WTC11 (cell line): Measurements from ENCODE around the gene CTNND2. TPM values are rescaled to one million over a fixed set of nuclear protein-coding genes. Genes with fewer than 3 reads are reported as not detected.

Source experiments
- ATAC-seq: fragments of 200-7000 bp; cut with Tn5 transposase; 2 replicates; pipeline ENCODE4 v1.10.0; 2021; ENCODE audit warnings: mild to moderate bottlenecking, moderate library complexity
- CTCF ChIA-PET: fragments of 300-600 bp; sonication (Branson Sonifier 250); formaldehyde crosslinking; loops from one replicate; lab custom pipeline; 2021; ENCODE audit warnings: antibody characterized with exemption; lab: Charles Lee
- POLR2A ChIA-PET: fragments of 350-600 bp; sonication (Branson Sonifier 250); formaldehyde crosslinking; loops from one replicate; lab custom pipeline; 2021; ENCODE audit warnings: antibody characterized with exemption; lab: Charles Lee
- DNase-seq: peaks from one replicate; pipeline ENCODE4 v3.0.0; 2021; ENCODE audit warnings: low spot score
- H3K27ac Mint-ChIP-seq: 2 replicates; pipeline ENCODE4 v1.8.0; 2021; ENCODE audit warnings: mixed read lengths
- H3K27me3 Mint-ChIP-seq: 2 replicates; pipeline ENCODE4 v1.8.0; 2021; ENCODE audit warnings: low read depth, mild to moderate bottlenecking, moderate library complexity, mixed read lengths
- H3K36me3 Mint-ChIP-seq: 2 replicates; pipeline ENCODE4 v1.8.0; 2021; ENCODE audit warnings: mixed read lengths
- H3K4me1 Mint-ChIP-seq: 2 replicates; pipeline ENCODE4 v1.8.0; 2022; ENCODE audit warnings: mixed read lengths
- H3K4me3 Mint-ChIP-seq: 2 replicates; pipeline ENCODE4 v1.8.0; 2021; ENCODE audit warnings: mild to moderate bottlenecking, moderate library complexity, mixed read lengths
- H3K9me3 Mint-ChIP-seq: 2 replicates; pipeline ENCODE4 v1.8.0; 2021; ENCODE audit warnings: mixed read lengths
- CREB1 ChIP-seq: sonication (generic); formaldehyde crosslinking; IDR thresholded peaks from 2 replicates; pipeline ENCODE4 v1.8.0; 2023; ENCODE audit warnings: mild to moderate bottlenecking, missing genetic modification reagents
- CTCF ChIP-seq: fragments of 200-600 bp; IDR thresholded peaks from 2 replicates; pipeline ENCODE4 v1.8.0; 2022; ENCODE audit warnings: antibody characterized with exemption
- FOXP1 ChIP-seq: sonication (generic); formaldehyde crosslinking; IDR thresholded peaks from 2 replicates; pipeline ENCODE4 v1.8.0; 2022; ENCODE audit warnings: missing genetic modification reagents, mild to moderate bottlenecking, moderate library complexity, borderline replicate concordance
- IRF2 ChIP-seq: sonication (generic); formaldehyde crosslinking; IDR thresholded peaks from 2 replicates; pipeline ENCODE4 v1.8.0; 2022; ENCODE audit warnings: low read depth, missing genetic modification reagents, borderline replicate concordance
- JAZF1 ChIP-seq: fragments of 250-450 bp; sonication (Bioruptor Pico); IDR thresholded peaks from 2 replicates; pipeline ENCODE4 v1.9.0; 2021; ENCODE audit warnings: moderate library complexity, mild to moderate bottlenecking, inconsistent platforms
- MLX ChIP-seq: sonication (generic); formaldehyde crosslinking; IDR thresholded peaks from 2 replicates; pipeline ENCODE4 v1.8.1; 2023; ENCODE audit warnings: mild to moderate bottlenecking, missing genetic modification reagents, moderate library complexity
- NFE2L1 ChIP-seq: sonication (generic); formaldehyde crosslinking; IDR thresholded peaks from 2 replicates; pipeline ENCODE4 v1.8.1; 2023; ENCODE audit warnings: missing genetic modification reagents
- NFYB ChIP-seq: sonication (generic); formaldehyde crosslinking; conservative IDR thresholded peaks from 2 replicates; pipeline ENCODE4 v1.8.0; 2022; ENCODE audit warnings: low read depth, missing genetic modification reagents
- NR1H2 ChIP-seq: sonication (generic); formaldehyde crosslinking; IDR thresholded peaks from 2 replicates; pipeline ENCODE4 v1.9.0; 2021; ENCODE audit warnings: mild to moderate bottlenecking, moderate library complexity, missing genetic modification reagents
- SMAD4 ChIP-seq: sonication (generic); formaldehyde crosslinking; IDR thresholded peaks from 2 replicates; pipeline ENCODE4 v1.8.0; 2022; ENCODE audit warnings: mild to moderate bottlenecking, missing genetic modification reagents
- TCF7 ChIP-seq: sonication (generic); formaldehyde crosslinking; IDR thresholded peaks from 2 replicates; pipeline ENCODE4 v1.8.0; 2022; ENCODE audit warnings: mild to moderate bottlenecking, low read depth, missing genetic modification reagents, moderate library complexity
- TEAD1 ChIP-seq: sonication (generic); formaldehyde crosslinking; IDR thresholded peaks from 2 replicates; pipeline ENCODE4 v1.8.0; 2022; ENCODE audit warnings: mild to moderate bottlenecking, missing genetic modification reagents
- ZNF232 ChIP-seq: sonication (generic); formaldehyde crosslinking; IDR thresholded peaks from 2 replicates; pipeline ENCODE4 v1.8.0; 2022; ENCODE audit warnings: mild to moderate bottlenecking, missing genetic modification reagents
- ZNF416 ChIP-seq: fragments of 250-450 bp; sonication (Bioruptor Pico); IDR thresholded peaks from 2 replicates; pipeline ENCODE4 v1.9.0; 2021; ENCODE audit warnings: mild to moderate bottlenecking, inconsistent platforms
- ZNF671 ChIP-seq: fragments of 250-450 bp; sonication (Bioruptor Pico); IDR thresholded peaks from 2 replicates; pipeline ENCODE4 v1.8.0; 2021; ENCODE audit warnings: mild to moderate bottlenecking
- total RNA-seq: library from RNA; stranded (reverse); gene quantifications from 3 replicates; pipeline ENCODE4 v1.2.3, GENCODE V29; 2021
- TF ChIP-seq, protein P1 (sequence below): sonication (generic); formaldehyde crosslinking; IDR thresholded peaks from 2 replicates; pipeline ENCODE4 v1.8.1; 2022; ENCODE audit warnings: missing genetic modification reagents, borderline replicate concordance
- TF ChIP-seq, protein P2 (sequence below): sonication (generic); formaldehyde crosslinking; conservative IDR thresholded peaks from 2 replicates; pipeline ENCODE4 v1.8.1; 2022; ENCODE audit warnings: mild to moderate bottlenecking, missing genetic modification reagents
- TF ChIP-seq, protein P3 (sequence below): sonication (generic); formaldehyde crosslinking; IDR thresholded peaks from 2 replicates; pipeline ENCODE4 v1.8.0; 2022; ENCODE audit warnings: mild to moderate bottlenecking, missing genetic modification reagents

CTNND2 gene
- total RNA-seq, 1 experiment from 2014 or later = 11.9 TPM

GRCh38 chr5:11082404-11082945 lies 821.8 kb downstream of the CTNND2 start (continued):
- no peak for TF ChIP-seq NR1H2 (CRISPR knock-in tag)
- no peak for TF ChIP-seq JAZF1 (CRISPR knock-in tag)

DNA sequence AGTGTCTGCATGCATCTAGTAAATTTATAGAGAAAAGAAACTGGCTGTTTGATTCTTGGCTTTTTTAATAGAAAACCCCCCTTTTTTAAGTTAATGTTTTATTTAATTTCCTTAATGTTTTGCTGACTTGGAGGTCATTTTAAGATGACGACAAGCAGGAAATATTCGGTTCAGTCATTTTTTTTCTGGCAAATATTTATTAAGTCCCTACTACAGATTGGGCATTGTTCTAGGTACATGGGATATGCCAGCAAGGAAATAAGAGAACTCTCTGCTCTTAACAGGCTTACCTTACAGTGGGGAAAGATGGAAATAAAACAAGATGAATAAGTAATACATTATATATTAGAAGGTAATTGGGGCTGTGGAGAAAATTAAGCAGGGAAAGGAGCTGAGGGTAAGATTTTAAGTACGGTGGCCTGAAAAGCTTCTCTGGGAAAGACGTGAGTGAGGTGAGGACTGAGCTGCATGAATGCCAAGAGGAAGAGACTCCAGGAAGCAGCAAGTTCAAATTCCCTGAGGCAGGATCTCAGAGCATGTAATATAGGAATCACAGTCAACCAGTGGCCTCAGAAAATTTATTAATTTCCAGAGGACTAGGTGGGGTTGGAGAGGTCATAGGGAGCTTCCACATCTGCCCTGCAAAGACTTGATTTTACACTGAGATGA lies 827.2 kb downstream of the CTNND2 start:
- POLR2A ChIA-PET = no interaction called here
- no peak overlapping the region for H3K4me3 Mint-ChIP-seq
- ATAC-seq (no peak), DNase-seq (no peak)
- CTCF ChIA-PET = no interaction called here
- H3K9me3 Mint-ChIP-seq = no peaks in the 10 kb centered on the region
- no peaks in the 10 kb centered on the region for H3K4me1 Mint-ChIP-seq
- TF ChIP-seq TCF7 = no peak
- TF ChIP-seq IRF2 = no peak
- TF ChIP-seq, protein P1, sequence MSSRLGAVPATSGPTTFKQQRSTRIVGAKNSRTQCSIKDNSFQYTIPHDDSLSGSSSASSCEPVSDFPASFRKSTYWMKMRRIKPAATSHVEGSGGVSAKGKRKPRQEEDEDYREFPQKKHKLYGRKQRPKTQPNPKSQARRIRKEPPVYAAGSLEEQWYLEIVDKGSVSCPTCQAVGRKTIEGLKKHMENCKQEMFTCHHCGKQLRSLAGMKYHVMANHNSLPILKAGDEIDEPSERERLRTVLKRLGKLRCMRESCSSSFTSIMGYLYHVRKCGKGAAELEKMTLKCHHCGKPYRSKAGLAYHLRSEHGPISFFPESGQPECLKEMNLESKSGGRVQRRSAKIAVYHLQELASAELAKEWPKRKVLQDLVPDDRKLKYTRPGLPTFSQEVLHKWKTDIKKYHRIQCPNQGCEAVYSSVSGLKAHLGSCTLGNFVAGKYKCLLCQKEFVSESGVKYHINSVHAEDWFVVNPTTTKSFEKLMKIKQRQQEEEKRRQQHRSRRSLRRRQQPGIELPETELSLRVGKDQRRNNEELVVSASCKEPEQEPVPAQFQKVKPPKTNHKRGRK (CRISPR knock-in tag) = no peak
- TF ChIP-seq JAZF1 (CRISPR knock-in tag) = no peak
- TF ChIP-seq ZNF671 (CRISPR knock-in tag) = no peak
- no peak for TF ChIP-seq NFE2L1 (CRISPR knock-in tag)
- TF ChIP-seq FOXP1 (CRISPR knock-in tag) = no peak
- no peak for TF ChIP-seq MLX (CRISPR knock-in tag)
- TF ChIP-seq, protein P2, sequence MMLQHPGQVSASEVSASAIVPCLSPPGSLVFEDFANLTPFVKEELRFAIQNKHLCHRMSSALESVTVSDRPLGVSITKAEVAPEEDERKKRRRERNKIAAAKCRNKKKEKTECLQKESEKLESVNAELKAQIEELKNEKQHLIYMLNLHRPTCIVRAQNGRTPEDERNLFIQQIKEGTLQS (CRISPR knock-in tag) = no peak
- no peak for TF ChIP-seq SMAD4
- TF ChIP-seq CREB1 (CRISPR knock-in tag) = no peak
- no peak for TF ChIP-seq NFYB (CRISPR knock-in tag)
- no peak for TF ChIP-seq TEAD1
- no peak for TF ChIP-seq ZNF232 (CRISPR knock-in tag)
- TF ChIP-seq, protein P3, sequence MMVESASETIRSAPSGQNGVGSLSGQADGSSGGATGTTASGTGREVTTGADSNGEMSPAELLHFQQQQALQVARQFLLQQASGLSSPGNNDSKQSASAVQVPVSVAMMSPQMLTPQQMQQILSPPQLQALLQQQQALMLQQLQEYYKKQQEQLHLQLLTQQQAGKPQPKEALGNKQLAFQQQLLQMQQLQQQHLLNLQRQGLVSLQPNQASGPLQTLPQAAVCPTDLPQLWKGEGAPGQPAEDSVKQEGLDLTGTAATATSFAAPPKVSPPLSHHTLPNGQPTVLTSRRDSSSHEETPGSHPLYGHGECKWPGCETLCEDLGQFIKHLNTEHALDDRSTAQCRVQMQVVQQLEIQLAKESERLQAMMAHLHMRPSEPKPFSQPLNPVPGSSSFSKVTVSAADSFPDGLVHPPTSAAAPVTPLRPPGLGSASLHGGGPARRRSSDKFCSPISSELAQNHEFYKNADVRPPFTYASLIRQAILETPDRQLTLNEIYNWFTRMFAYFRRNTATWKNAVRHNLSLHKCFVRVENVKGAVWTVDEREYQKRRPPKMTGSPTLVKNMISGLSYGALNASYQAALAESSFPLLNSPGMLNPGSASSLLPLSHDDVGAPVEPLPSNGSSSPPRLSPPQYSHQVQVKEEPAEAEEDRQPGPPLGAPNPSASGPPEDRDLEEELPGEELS (CRISPR knock-in tag) = no peak
- H3K27me3 Mint-ChIP-seq = no peaks in the 10 kb centered on the region; the same call in 1 of the 2 replicates
- no peak overlapping the region for H3K27ac Mint-ChIP-seq
- H3K36me3 Mint-ChIP-seq = no peaks in the 10 kb centered on the region

DNA sequence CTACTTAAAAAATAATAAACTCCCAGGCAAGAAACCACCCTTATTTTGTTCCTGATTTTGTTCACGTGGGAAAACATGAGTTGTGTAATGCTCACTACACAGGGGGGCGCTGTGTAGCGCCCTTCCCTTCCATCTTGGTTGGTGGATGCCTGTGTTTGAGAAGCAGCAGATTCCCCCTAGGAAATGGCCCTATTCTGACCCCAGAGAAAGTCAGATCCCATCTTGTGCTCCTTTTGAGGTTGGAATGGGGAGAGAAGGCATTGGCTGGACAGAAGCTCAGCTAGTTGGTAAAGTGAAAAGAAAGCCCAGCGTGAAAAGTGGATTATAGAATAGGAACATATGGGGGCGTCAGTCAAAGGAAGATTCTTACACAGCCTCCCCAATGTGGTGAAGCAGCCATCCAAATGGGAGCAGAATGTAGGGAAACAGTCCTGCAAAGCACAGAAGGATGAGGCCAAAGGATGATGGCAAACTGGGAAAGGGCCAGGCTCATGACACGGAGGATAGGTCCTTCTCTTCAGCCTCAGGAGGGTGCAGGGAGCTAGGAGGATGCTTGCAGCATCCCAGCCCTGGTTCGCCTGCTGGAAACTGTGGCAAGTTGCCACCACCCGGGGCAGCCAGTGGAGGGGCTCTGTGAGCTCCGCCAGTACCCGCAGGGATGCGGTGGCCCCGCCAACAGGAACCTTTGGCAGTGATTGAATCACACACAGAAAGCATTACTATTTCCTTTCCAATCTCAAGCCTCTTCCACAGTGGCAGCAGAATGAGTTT lies 829.0 kb downstream of the CTNND2 start:
- TF ChIP-seq ZNF416 (CRISPR knock-in tag) = no peak
- TF ChIP-seq CTCF = peak; percentile 52; the same call in 1 of the 2 replicates
- ChIA-PET CTCF (interaction anchor here (0.9 to 1.4 kb wide), 4 partner anchors 9 to 74 kb away, joined by 3 to 5 read pairs (median 3); no protein-coding TSS in a partner anchor), POLR2A (no interaction called here)
- ATAC-seq (peak; percentile 84), DNase-seq (peak; percentile 39)
- H3K27me3 Mint-ChIP-seq = no peaks in the 10 kb centered on the region; the same call in 1 of the 2 replicates
- H3K4me1 Mint-ChIP-seq = 0 out of 2 replicates have a peak, but pooled peaks cover 3% of the 10 kb centered on the region
- H3K9me3 Mint-ChIP-seq = peaks cover 2% of the 10 kb centered on the region
- no peaks in the 10 kb centered on the region for H3K36me3 Mint-ChIP-seq
- H3K27ac Mint-ChIP-seq = no peak overlapping the region
- no peak overlapping the region for H3K4me3 Mint-ChIP-seq
